Central memory CD4-positive, alpha-beta T cell (primary cell): ENCODE data around the gene INO80.
"Not testable (repeated sequence)": the region's sequence is repeated elsewhere in the genome, so short reads cannot be mapped to it uniquely, and the experiment has no call there.

Experiments
- DNase-seq: peaks from one replicate; pipeline ENCODE4 v3.0.0; 2022

Gene INO80

DNA sequence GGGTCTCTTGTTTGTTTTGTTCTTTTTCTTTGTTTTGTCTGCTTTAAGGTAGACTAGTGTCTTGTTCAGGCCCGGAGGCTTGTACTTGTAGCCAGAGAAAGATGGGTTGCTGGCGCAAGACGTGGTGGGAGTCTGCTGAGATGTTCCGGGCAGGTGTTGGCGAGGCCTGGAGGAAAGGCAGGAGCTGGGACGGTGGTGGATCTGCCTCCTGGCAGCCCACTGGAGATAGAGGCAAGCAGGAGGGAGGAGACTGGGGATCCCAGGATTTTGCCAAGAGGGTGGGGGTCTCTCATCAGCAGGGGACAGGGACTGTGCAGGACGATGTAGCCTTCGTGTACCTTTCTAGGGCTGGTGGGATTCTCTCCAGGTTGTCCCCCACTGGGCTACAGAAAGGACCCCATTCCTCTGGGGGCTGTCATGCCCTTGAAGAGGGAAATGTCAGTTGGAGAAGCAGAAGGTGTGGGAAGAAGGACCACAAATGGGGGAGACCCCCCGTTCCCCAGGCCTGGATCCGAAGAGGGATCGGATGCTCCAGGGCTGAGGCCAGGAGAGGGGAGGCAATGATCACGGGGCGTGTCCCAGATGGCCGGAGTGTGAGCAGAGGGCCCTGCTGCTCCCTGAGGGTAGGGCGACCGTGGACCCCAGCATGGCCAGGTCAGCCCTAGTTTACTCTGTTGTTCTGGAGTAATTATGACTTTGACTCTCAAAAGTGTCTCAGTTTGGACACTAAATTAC, 155.8 kb downstream of the INO80 start:
- DNase-seq = no peak

DNA sequence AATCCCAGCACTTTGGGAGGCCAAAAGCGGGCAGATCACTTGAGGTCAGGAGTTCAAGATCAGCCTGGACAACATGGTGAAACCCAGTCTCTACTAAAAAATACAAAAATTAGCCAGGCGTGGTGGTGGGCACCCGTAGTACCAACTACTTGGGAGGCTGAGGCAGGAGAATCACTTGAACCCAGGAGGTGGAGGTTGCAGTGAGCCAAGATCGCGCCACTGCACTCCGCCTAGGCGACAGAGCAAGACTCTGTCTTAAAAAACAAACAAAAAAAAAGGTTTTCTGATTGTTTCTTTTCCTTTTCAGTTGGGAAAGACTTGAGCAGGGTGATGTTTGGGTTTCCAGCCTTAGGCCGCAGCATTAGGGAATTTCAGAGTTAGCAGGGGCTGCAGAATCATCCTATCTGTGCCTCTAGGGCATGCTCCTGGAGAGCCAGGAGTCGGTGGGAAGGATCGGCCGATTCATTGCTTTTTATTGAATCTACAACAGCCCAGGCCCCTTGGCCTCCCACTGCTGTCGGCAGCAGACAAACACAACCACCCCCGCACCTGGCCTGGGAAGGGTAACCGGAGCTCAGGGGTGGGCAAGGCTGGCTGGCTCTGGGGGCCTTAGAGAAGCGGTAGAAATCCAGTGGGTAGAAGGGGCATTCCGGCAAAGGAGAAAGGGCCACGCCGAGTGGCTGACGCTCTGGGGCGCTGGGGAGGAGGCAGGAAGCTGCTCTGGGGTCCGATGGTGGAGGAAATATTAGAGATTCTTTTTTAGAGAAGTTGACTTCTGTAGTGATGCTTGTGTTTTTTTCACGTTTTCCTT, 156.5 kb downstream of the INO80 start:
- DNase-seq = no peak

DNA sequence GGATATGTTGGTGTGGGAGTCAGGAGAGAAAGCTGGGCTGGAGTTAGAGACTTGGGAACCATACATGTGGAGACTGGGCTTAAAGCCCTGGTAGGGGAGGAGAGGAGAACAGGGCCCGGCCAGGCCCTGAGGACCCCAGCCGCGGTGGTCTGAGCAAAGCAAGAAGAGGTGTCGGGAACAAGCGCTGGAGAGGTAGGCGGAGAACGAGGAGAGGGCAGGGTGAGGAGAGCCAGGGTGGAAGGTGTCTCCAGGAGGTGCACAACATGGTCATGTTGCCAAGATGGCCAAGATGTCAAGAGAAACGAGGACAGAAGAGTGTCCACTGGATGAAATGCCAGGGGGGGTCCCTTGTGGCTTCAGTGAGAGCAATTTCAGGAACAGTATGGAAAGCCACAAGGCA, 157.4 kb downstream of the INO80 start:
- DNase-seq = no peak

DNA sequence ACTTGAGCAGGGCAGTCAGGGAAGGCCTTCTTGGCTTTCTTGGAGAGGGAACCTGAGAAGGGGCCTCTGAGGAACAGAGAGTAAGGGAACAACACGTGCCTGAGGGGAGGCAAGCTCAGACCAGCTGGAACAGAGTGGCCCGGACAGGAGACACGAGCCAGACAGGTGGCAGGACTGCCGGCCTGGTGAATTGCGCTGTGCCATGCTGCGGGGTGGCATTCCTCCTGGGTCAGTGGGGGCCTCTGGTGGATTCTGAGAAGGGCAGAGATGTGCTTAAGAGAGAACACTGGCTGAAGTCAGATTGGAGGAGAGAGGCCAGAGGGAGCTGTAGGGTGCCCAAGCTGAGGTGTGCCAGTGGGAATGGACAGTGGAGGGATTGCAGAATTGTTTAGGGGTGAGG, 157.9 kb downstream of the INO80 start:
- no peak for DNase-seq

DNA sequence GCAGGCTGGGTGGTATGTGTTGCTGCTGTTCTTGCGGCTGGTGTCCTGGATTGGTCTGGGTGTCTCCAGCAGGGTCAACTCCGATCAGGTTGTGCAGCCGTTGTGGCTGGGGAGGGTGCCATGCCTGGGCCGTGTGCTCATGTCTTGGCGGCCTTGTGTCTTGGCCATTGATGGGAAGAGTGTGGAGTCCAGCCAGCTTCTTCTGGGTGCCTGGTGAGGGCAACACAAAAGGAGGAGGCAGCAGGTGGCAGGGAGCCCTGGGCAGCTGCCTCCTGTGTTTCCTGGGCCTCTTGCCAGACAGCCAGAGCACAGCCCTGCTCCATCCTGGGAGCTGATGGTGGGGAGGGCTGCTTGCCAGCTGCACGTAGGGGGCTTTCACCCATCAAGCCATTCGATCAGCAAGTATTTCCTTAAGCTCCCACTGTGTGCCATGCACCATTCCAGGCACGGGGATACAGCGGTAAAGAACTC, 158.5 kb downstream of the INO80 start:
- no peak for DNase-seq

DNA sequence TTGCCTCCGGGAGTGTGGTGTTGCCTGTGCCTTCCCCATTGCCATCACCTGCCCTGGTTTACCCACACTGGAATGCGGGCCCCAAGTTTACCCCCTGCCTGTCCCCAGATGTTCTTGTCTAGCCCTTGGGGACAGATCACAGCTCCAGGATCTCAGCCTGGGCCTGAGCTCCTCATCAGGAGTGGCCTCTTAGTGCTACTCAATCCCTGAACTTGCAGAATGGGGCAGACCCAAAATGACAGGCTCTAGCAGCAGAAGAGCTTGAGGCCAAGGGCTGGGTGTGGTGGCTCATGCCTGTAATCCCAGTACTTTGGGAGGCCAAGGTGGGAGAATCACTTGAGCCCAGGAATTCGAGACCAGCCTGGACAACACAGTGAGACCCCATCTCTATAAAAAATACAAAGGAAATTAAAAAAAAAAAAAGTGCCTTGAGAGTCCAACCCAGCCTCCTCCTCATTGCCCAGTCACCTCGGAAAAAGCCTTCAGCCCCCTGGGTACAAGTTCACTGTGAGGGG, 159.0 kb downstream of the INO80 start:
- no peak for DNase-seq

DNA sequence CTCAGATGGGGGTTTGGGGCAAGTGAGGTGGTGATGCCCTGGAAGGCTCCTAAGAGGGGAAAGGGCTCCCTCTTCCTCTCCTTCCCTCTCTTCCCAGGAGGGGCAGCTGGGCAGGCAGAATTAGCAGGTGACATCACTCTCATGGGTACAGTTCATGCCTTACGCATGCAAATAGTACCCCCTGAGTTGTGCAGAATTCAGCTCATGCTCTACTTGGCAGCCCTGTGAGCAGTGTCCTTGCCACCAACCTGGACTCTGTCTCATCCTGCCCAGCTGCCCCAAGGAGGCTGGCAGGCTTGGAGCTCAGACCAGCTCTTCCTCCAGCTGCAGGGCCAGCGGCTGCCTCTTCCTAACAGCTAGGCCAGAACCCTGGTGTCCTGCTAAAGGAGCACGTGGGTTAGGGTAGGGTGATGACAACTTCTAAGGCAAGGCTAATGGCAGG, 159.5 kb downstream of the INO80 start:
- no peak for DNase-seq

DNA sequence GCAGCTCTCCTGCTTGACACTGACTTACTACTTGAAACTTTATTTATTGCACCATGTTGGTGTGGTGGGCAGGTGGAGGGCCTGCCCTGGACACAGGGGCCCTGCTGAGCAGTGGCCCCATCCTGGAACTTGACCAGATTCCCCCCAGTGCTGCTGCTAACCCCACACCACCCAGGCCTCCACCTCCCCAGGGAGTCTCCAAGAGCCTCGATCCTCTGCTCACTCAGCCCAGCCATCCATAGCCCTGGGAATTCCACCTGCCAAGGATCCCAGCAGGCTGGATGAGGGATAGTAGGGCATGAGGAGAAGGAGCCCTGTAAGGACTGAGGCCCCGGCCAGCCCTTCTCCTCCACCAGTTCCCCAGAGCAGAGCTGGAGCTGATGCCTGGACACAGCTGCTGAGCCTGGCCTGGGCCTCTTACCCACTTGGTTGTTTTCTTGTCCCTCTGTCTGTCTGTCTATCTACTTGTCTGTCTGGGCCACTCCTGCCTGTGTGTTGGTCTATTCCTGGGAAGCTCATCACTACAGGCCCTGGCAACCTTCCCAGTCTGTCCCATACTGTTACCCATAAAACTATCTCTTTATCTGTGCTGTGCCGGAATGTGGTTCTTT, 160.0 kb downstream of the INO80 start:
- no peak for DNase-seq

DNA sequence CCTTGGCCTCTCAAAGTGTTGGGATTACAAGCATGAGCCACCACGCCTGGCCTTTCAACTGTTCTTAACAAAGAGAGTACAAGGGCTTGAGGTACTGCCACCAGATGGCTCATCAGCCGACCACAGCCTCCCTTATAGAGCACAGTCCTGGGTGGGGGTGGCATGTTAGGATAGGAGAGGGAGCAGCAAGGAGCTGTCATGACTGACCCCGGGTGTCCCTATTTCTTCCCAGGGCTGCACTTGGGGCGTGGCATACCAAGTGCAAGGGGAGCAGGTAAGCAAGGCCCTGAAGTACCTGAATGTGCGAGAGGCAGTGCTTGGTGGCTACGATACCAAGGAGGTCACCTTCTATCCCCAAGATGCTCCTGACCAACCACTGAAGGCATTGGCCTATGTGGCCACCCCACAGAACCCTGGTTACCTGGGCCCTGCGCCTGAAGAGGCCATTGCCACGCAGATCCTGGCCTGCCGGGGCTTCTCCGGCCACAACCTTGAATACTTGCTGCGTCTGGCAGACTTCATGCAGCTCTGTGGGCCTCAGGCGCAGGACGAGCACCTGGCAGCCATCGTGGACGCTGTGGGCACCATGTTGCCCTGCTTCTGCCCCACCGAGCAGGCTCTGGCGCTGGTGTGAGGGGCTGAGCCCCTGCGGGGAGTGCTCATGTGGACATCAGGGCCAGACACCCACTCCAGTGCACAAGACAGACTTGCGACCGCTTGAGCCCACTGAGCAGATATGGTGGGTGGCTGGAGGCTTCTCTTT, 160.8 kb downstream of the INO80 start:
- DNase-seq = no peak

DNA sequence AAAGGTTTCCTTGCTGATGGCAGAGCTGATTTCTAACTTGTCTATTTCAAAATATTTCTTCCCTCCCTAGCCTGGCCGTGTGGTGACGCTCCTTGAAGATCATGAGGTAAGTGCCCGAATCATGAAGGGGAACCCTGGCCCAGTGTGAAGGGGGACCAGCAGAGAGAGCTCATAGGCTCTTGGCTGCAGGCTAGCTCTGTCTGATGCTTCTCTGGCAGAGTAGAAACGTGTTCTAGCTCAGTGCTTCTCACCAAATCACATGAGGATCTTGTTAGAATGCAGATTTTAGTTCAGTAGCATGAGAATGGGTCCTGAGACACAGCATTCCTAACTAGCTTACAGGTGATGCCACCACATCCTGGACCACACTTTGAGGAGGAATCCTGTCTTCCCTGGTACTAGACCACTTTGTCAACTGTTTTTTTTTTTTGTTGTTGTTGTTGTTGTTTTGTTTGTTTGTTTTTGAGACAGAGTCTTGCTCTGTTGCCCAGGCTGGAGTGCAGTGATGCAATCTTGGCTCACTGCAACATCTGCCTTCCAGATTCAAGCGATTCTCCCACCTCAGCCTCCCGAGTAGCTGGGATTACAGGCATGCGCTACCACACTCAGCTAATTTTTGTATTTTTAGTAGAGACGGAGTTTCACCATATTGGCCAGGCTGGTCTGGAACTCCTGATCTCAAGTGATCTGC, 161.8 kb downstream of the INO80 start:
- not testable (repeated sequence) for DNase-seq

DNA sequence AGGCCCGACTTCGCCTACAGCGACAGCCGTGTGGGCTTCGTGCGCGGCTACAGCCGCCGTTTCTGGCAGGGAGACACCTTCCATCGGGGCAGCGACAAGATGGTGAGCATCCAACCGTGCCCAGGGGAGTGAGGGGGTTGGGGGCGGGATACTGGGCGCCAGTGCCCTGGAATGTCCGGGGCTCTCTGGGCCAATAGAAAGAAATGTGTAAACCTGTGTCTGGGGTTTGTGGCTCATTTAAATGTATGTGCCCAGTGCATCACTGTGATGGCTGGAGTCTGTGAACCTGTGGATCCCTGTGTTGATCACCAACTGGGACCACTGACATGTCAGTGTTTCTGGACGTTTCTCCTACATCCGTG, 162.4 kb downstream of the INO80 start:
- no peak for DNase-seq

DNA sequence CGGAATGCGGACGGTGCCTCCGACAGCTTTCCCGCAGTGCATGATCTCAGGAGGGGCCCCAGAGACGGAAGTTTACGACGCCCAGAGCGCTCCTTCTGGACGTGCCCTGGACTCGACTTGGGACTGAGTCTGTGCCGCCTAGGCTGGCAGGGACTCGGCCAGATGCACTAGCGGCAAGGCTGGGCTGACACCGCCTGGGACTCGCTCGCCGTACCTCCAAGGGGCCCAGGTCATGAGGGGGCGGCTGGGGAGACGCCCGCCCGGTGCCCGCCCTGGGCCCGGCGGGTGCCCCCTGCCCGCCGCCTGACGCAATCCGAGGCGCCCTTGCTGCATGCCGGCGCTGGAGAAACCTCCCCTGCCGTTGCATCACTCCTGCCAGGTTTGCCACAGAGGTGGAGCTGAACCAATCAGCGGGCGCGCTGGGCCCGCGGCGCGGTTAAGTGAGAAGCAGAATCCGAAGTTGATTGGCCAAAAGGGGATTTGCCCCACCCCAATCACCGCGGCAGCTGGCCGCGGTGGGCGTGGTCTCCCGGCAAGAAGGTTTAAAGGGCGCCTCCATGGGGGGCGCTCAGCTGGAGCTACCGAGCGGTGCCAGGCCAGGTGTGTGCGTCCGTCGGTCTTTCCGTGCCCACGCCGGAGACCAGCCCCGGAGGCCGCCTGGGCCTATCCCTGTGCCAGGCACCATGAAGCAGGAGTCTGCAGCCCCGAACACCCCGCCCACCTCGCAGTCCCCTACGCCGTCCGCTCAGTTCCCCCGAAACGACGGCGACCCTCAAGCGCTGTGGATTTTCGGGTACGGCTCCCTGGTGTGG, 163.0 kb downstream of the INO80 start, which contains the start of gene CHAC1:
CHAC1 (plus strand) TSS at position 571 of the 812 bp plus-strand sequence; CDS start at position 684, 113 bp downstream.
- DNase-seq = peak; percentile 93

DNA sequence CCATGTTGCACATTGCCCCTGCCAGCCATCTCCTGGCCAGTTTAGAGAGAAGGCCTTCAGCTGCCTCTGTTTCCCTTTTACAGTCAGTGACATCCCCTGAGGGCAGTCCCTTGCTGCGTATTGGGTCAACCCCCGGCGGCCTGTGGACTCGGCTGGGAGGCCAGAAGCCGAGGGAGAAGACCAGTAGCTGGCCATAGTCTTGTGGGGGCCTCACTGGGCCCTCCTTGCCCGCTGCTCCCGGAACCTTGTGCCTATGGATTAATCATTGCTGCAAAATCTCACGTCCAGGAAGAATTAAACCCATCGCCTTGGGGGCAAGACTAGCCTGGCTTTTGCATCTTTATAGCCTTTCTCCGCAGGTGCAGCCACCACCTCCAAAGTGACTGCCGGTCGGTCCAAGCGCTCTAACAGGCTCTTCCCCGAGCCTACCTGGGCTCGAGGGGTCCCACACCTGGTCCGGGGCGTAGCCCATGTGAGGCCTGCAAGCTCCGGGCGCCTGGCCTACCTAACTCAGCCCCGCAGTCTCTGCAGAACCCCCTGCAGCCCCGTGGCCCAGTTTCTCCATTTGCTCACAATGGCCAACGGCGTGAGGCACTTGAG, 163.7 kb downstream of the INO80 start:
- DNase-seq = no peak

DNA sequence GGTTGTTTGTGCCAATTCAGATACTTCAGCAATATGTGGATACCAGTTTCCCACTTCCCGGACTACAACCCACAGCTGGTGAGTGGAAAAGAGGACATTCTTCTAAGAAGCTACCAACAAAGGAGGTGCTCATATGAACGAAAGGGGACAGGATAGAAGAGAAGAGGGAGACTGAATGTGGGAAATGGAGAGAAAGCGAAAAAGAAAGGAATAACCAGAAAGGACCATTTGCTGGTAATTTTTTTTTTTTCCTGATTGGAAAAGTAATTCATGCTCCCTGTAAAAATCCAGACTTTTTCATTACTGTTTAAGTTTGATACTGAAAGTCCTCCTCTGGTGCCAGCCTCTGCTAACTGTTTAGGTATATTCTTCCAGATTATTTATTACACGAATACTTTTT, 164.3 kb downstream of the INO80 start:
- no peak for DNase-seq

DNA sequence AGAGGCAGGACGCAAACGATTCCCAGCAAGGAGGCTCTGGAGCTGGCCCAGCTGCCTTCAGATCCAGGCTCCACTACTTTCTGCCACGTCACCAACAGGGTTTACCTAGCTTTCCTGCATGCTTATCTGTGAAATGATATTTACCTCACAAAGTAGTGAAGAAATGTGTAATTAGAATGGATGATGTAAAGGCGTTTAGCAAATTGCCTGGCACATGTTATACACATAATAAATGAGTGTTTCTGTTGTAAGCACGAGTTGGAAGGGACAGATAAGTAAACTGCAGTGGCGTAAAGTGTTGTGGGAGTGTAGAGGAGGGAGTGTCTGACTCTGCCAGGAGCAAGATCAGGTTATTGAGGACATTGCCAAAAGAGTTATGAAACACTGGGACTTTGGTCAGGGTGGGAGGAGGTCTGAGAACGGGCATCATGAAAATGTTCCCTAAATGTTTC, 166.3 kb downstream of the INO80 start:
- no peak for DNase-seq

DNA sequence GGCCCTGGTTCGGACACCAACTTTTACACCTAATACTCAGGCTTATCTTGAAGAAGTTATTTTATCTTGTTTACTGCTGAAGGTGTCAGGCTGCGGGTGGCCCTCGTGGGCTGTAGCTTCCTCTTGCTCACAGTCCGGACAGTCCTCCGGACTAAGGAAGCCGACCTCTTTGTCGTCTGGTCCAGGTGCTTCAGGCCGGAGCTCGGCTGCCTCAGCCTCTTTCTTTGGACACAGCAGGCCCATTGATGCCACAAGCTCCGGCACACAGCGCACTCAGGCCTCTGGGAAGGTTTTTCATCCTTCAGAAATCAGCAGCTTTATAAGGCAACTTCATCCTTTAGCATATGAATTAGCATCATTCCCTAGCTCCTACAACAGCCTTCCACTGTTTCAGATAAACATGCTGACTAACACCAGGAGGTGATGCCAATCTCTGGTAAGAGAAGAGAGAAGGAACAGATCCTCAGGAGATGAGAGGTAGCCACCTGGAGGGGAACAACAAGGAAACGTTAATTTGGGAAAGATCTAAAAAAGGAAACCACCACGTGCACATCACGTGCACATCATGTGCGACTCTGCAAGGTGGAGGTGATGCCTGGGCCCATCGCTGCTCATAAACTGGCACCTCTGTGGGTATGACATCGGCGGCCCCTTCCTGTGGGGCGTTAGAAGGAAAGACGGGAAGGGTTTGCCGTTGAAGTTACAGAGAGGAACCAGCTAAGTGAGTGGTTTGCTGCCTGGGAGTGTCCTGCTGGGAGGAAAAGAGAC, 167.2 kb downstream of the INO80 start:
- no peak for DNase-seq

DNA sequence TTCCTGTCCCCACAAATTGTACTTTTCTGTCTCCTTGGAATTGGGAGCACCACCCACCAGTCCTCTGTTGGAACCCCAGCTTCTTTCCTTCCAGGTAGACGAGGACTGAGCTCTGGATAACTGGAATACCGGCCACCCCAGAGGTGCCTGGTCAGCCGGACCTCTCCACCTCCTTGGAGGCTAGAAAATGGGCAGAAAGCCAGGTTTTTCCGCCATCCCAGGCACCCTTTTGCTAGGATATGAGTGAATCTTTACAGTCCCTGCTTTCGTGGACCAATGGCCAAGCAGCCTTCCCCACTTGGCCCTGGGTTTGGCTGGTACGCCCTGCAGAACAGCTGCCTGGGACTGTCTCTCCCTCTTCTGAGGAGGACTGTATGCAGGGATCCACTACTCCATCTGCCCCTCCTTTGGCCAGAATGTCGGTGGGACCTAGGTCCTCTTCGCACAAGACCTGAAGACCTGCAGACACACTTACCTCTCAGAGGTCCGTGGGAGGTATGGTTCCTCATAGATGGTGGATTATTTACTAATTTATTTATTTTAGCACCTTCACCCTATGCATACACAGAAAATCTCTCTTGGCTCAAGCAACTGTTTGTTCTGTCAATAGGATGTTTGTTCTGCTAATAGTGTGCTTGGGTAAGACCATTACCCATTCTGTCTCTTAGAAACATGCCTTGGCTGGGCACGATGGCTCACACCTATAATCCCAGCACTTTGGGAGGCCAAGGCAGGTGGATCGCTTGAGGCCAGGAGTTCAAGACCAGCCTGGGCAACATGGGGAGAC, 171.4 kb downstream of the INO80 start:
- DNase-seq = no peak

DNA sequence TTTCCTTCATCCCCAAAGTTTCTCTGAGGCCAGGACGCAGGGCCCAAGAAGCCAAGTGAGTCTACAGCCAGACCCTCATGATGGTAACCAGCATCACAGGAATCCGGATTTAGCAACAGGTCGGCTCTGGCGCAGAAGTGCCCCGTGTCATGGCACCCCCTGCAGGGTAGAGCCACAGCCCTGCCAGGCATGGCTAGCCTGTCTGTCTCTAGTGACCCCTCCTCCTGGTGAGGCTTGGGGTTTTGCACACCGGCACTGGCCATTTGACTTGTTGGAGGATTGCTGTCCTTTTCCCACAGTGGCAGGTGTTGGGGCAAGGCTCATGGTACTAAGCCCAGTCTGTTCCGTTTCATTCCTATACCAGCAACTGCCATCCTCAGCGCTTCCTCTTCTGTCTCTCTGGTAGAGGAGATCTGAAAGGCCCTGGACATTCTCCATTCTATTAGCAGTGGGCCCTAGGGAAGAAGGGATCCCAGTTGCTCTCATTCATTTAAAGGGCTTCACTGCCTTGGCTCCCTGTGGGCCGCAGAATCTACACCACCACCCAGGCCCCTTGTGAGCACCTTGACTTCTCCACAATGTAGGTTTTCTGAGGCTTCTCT, 172.2 kb downstream of the INO80 start:
- DNase-seq = no peak
